Activated naive CD8-positive, alpha-beta T cell treated with anti-CD3 and anti-CD28 coated beads, Interleukin-2, amount 50 U/mL, for 16 hours (primary cell): Measurements from ENCODE around the gene UBE2V1.
"Not testable (repeated sequence)": the region's sequence is repeated elsewhere in the genome, so short reads cannot be mapped to it uniquely, and the experiment has no call there.

Experiments
- DNase-seq: peaks from one replicate; pipeline ENCODE4 v3.0.0-alpha.2; 2020; ENCODE audit warnings: low read depth, low spot score

UBE2V1 gene

DNA sequence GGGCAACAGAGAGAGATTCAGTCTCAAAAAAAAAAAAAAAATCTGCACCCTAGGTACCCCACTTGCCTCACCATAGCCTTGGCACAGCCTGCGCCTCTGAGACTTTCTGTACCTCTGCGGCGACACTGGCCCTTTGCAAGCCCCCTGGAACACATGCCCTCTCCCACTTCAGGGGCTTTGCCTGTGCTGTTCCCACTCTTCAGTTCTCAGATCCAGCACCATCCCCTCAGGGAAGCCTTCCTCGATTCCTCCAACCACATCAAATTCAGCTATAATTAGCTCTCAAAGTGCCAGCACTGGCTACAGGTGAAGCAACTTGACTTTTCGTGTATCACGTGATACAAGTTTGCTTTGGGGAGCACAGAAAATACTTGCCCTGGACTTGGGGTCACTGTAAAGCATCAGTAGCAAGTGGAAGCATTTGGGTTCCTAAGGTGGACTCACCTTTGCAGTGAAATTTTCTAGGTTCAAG is 2.1 kb upstream of the UBE2V1 start:
- no peak for DNase-seq

- DNase-seq: no peak
Observed at GRCh38 chr20:50113420-50114224, 672 bp upstream of the UBE2V1 start.

- no peak for DNase-seq
Observed at GRCh38 chr20:50111829-50112495, 988 bp downstream of the UBE2V1 start.

- no peak for DNase-seq
Observed at GRCh38 chr20:50111120-50111828, 1.7 kb downstream of the UBE2V1 start.

DNA sequence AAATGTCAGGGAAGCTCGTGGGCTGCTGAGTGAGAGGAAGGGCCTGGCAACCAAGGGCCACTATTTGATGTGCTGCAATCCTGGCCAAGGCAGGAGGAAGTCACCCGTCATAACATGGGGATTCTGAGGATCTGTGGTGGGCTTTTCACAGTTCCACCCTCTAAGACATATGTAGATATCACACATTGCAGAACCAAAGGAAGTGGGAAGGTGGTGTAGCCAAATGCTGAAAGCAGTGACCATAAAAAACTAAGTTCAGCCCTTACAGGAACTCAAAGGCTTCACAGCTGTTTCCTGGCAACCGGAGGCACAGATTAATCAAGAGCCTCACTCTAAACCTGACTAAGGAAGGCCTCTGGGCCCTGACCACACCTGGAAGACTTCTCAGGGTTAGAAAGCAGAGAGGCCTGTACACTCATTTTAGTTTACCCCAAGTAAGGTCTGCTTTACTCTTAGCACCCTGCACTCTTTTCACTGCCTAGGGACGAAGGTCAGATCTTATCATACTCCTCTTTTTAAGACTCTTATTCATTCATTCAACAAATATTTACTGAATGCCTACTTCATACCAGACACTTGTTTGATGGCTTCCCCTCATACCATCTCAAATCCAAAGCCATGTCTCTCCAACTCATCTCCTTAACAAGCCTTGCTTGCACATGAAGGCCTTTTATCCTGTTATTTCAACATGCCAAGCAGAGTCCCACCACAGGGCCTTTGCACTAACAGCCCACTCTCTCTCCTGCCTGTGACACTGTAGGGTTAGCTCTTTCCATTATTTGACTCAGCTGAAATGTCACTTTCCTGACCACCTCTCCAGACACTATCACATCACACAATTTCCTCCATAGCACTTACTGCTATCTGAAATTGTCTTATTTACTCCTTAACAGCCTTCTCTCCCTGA is 2.6 kb downstream of the UBE2V1 start:
- DNase-seq: no peak

DNA sequence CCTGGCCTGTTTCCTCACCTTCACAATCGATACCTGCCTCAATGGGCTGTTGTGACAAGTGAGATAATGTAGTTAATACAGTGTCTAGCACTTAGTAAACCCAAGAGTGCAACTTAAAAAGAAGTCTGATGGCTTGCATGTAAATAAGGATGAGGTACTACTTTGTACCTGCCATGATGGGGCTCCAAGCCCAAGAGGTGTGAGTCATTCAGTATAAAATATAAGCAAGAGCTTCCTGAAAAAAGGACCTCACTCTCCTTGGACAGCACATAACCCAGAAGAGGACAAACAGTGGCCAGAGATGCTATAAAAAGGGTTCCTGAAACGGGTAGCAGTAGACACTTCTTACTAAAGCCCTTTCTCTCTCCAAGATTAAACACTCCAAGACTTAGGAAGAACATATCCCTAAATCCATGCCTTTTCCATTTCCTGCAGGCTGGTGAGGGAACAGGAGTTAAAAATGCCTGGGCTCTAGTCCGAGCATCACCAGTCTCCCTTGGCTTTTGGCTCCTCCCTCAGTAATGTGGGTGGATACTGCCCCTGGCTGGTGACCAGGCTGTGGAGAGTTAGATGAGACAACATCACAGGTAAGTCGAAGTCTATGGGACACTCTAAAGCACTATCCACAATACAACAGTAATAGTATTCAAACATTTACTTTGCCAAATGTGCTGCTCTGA is 4.3 kb downstream of the UBE2V1 start:
- no peak for DNase-seq

- DNase-seq: no peak
Observed at GRCh38 chr20:50107796-50108331, 5.1 kb downstream of the UBE2V1 start.

DNA sequence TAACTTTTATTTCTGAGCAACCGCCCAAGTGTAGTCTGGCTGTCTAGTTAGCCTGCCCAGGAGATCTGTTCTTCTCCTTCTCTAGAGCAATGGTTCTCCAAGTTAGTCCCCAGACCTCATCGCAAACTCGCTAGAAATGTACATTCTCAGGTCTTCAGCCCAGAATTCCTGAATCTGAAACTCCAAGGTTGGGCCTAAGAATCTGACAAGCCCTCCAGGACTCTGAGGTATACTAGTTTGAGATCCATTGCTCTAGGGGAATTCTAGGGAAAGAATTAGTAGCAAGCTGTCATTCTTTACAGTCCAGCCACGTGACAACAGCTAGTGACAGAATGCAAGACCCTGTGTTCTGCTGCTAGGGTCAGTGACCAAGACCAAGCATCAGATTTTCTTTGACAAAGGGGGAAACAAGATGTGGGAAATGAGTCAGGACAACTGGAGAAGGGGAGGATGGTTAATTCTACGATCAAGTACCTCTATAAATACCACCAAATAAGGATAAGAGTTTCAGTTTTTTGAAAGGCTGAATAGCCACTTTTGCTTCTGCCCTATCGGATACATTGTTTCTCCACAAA is 5.8 kb downstream of the UBE2V1 start:
- DNase-seq: no peak

DNA sequence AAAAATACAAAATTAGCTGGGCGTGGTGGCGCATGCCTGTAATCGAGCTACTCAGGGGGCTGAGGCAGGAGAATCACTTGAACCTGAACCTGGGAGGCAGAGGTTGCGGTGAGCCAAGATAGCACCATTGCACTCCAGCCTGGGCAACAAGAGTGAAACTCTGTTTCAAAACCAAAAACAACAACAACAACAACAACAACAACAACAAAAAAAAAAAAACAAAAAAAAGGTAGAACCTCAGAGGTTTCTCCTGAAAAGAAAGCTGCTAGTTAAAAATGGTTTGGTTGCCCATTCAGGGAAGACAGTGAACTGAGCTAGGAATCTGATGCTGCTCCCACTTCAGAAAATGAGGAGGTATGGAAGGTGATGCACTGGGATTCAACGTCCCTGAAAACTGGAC is 6.3 kb downstream of the UBE2V1 start:
- not testable (repeated sequence) for DNase-seq

DNA sequence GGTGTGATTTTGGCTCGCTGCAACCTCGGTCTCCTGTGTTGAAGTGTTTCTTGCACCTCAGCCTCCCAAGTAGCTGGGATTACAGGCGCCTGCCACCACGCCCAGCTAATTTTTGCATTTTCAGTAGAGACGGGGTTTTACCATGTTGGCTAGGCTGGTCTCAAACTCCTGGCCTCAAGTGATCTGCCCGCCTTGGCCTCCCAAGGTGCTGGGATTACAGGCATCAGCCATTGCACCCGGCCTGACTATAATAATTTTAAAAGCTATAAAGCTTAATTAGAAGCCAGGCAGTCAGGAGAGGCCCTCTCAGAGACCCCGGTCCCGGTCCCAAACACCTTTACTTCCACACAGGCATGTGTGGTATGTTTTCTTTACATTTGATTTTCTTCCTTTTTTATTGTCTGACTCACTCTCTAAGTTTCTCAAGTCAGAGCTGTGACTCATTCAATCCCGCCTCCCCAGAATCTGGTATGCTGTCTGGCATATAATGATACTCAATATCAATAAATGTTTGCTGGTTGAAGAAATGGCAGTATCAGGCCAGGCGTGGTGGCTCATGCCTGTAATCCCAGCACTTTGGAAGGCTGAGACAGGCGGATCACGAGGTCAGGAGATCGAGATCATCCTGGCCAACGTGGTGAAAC is 9.4 kb downstream of the UBE2V1 start:
- DNase-seq: not testable (repeated sequence)

DNA sequence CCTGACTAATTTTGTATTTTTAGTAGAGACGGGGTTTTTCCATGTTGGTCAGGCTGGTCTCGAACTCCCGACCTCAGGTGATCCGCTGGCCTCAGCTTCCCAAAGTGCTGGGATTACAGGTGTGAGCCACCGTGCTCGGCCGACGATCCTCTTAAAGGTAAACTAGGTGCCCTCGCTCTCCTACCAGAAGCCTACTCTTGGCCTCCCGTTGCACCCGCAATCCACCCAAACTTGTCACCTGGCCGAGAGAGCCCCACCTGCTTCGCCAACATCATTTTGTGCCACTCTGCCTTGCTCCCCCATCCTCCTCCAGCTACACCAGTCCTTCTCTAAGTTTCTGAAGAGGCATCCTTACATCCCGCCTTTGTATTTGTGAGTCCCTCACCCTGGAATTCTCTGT is 10.4 kb downstream of the UBE2V1 start:
- not testable (repeated sequence) for DNase-seq

DNA sequence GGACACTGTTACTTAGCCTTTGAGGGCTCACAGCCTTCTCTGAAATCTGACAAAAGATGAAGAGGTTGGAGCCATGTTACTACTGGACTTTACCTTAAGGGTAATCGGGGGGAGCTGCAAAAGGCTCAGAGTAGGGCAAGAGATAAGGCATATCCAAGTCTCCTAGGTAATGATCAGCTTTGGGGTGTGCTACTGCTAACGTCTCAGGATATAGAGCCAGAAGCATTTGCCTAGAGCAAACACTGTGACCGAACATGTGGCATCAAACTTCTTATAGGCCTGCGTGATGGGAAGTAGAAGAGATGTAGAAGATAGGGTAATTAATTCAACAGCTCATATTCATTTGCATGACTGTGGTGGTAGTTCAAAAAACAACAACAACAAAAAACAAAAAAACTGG is 11.1 kb downstream of the UBE2V1 start:
- DNase-seq: no peak

DNA sequence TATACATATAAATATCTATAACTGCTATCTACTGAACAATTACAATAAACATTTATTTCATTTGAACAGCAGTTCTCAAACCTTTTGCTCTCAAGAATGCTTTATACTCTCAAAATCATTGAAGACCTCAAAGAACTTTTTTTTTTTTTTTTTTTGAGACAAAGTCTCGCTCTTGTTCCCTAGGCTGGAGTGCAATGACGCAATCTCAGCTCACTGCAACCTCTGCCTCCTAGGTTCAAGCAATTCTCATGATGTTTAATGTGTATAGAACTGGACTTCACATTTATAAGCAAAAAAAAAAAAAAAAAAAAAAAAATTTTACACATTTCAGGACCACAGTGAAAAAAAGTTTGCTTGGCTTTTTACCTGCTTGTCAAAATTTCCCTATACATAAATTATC is 11.7 kb downstream of the UBE2V1 start:
- no peak for DNase-seq

- DNase-seq: no peak
Observed at GRCh38 chr20:50100552-50100951, 12.4 kb downstream of the UBE2V1 start.

GRCh38 chr20:50099565-50099991 is 13.4 kb downstream of the UBE2V1 start:
- DNase-seq: no peak

DNA sequence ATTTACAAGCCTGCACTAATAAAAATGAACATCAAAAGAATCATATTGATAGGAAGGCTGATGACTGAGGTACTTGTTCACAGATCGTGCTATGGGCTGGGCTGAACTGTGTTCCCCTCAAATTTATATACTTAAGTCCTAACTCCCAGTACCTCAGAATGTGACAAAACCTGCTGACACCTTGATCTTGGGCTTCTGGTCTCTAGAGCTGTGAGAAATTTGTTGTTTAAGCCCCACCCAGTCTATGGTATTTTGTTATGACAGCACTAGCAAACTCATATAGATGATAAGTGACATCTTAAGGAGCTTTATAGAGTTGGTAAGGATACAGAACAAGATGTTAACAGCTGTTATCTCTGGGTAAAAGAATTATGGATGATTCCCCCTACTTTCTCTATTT is 13.8 kb downstream of the UBE2V1 start:
- DNase-seq: no peak

GRCh38 chr20:50098259-50098658 is 14.7 kb downstream of the UBE2V1 start:
- DNase-seq: no peak

GRCh38 chr20:50097843-50098242 is 15.1 kb downstream of the UBE2V1 start:
- DNase-seq: no peak

- DNase-seq: no peak
Observed at GRCh38 chr20:50096237-50096636, 16.7 kb downstream of the UBE2V1 start.
